Measurements from ENCODE around the gene MYL9.

The MYL9 gene

DNA sequence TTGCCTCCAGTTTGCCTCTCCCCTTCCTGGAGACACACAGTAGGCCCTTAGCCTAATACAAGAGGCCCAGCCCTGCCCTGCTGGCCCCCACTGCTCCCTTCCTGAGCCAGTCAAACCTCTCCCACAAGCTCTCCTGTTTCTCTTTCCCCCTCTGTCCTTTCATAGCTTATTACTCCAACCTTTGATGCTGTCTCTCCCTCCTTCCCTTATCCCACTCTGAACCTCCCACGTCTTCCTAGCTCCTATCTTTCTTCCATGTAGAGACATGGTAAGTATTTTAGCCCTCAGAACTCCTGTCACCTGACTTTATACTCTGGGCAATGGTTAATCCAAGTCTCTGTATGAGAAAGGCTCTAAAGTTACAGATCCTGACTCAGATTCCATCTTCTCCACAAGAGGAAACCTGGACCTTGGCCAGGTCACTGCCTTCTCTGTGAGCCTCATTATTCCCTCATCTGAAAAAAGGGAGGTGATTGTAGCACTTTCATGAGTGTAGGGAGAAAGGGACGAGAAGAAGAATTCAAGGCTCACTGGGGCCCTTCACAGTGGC lies 38.8 kb downstream of the MYL9 start:
- peaks cover 12% of the 10 kb centered on the region for H3K4me1 ChIP-seq (ENCODE audit: insufficient read depth, poor library complexity, severe bottlenecking)
- DNase-seq (ENCODE audit: low spot score) (no peak), ATAC-seq (ENCODE audit: low read depth) (no peak)
- no peak overlapping the region for H3K4me3 ChIP-seq (ENCODE audit: severe bottlenecking)
- TF ChIP-seq, protein P1, sequence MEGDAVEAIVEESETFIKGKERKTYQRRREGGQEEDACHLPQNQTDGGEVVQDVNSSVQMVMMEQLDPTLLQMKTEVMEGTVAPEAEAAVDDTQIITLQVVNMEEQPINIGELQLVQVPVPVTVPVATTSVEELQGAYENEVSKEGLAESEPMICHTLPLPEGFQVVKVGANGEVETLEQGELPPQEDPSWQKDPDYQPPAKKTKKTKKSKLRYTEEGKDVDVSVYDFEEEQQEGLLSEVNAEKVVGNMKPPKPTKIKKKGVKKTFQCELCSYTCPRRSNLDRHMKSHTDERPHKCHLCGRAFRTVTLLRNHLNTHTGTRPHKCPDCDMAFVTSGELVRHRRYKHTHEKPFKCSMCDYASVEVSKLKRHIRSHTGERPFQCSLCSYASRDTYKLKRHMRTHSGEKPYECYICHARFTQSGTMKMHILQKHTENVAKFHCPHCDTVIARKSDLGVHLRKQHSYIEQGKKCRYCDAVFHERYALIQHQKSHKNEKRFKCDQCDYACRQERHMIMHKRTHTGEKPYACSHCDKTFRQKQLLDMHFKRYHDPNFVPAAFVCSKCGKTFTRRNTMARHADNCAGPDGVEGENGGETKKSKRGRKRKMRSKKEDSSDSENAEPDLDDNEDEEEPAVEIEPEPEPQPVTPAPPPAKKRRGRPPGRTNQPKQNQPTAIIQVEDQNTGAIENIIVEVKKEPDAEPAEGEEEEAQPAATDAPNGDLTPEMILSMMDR (IDR thresholded peaks at IDR 0.05; ENCODE audit: poor library complexity, severe bottlenecking) = no peak
- H3K36me3 ChIP-seq (ENCODE audit: low read depth) = peaks cover 41% of the 10 kb centered on the region
- no peaks in the 10 kb centered on the region for H3K9me3 ChIP-seq (ENCODE audit: severe bottlenecking)
- no peaks in the 10 kb centered on the region for H3K27me3 ChIP-seq (ENCODE audit: insufficient read depth, poor library complexity, severe bottlenecking)
- no peak overlapping the region for H3K27ac ChIP-seq (ENCODE audit: poor library complexity, severe bottlenecking)

DNA sequence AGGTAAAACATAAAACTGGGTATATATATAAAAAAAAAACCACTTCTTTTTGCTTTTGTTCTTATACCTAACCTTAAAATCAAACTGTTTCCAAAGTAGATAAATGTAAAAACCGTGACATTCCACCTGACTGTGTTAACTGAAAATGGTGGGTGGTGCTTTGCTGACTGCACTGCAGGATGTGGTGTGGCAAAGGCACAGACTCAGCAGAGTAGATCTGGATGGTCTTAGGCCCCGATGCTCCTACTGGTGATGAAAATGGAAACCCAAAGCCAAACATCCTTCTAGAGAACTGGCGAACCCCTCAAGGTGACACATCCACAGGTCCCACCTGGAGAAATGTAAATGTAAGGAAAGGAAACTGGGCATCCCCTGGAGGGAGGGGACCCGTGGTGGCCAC lies 41.0 kb downstream of the MYL9 start:
- Histone ChIP-seq H3K9me3 (ENCODE audit: severe bottlenecking) (no peaks in the 10 kb centered on the region), H3K4me3 (ENCODE audit: severe bottlenecking) (no peak overlapping the region), H3K4me1 (ENCODE audit: insufficient read depth, poor library complexity, severe bottlenecking) (peaks cover 17% of the 10 kb centered on the region), H3K36me3 (ENCODE audit: low read depth) (peaks cover 41% of the 10 kb centered on the region), H3K27ac (ENCODE audit: poor library complexity, severe bottlenecking) (no peak overlapping the region), H3K27me3 (ENCODE audit: insufficient read depth, poor library complexity, severe bottlenecking) (no peaks in the 10 kb centered on the region)
- TF ChIP-seq, protein P1 (IDR thresholded peaks at IDR 0.05; ENCODE audit: poor library complexity, severe bottlenecking) = no peak
- ATAC-seq (ENCODE audit: low read depth) (no peak), DNase-seq (ENCODE audit: low spot score) (no peak)

DNA sequence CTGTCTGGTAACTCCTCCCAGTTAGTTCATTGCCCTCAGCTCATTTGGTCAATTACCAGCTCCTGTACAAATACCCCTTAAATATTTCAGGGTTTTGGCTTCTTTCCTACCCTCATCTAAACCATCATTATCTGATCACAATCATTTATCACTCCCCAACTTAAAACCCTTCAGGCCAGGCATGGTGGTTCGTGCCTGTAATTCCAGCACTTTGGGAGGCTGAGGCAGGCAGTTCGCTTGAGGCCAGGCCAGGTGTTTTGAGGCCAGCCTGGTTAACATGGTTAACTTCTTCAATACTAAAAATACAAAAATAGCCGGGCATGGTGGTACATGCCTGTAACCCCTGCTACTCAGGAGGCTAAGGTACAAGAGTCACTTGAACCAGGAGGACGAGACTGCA lies 41.5 kb downstream of the MYL9 start:
- H3K36me3 ChIP-seq (ENCODE audit: low read depth) = peaks cover 41% of the 10 kb centered on the region
- H3K27ac ChIP-seq (ENCODE audit: poor library complexity, severe bottlenecking) = no peak overlapping the region
- H3K9me3 ChIP-seq (ENCODE audit: severe bottlenecking) = no peaks in the 10 kb centered on the region
- peaks cover 17% of the 10 kb centered on the region for H3K4me1 ChIP-seq (ENCODE audit: insufficient read depth, poor library complexity, severe bottlenecking)
- no peaks in the 10 kb centered on the region for H3K27me3 ChIP-seq (ENCODE audit: insufficient read depth, poor library complexity, severe bottlenecking)
- no peak overlapping the region for H3K4me3 ChIP-seq (ENCODE audit: severe bottlenecking)
- ATAC-seq (ENCODE audit: low read depth) (no peak), DNase-seq (ENCODE audit: low spot score) (no peak)
- TF ChIP-seq, protein P1 (IDR thresholded peaks at IDR 0.05; ENCODE audit: poor library complexity, severe bottlenecking) = no peak

DNA sequence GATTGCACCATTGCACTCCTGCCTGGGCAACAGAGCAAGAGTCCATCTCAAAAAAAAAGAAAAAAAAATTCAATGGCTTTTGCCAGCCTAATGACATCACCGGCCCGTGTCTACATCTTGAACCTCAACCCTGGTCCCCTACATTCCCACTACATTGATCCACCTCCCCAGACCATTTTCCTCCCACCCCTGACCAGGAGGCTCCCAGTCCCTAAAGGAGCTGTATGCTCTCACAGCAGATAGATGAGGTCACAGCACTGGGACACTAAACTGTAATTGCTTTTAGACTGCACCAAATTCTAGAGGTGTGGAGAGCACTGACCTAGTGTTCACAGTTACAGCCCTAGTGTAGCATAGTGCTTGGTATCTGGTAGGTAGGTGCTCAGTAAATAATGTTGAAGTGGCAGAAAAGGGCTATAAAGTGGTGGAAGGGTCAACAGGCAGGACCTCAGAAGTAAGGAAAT lies 42.7 kb downstream of the MYL9 start:
- H3K27ac ChIP-seq (ENCODE audit: poor library complexity, severe bottlenecking) = no peak overlapping the region
- TF ChIP-seq, protein P1 (IDR thresholded peaks at IDR 0.05; ENCODE audit: poor library complexity, severe bottlenecking) = no peak
- H3K4me3 ChIP-seq (ENCODE audit: severe bottlenecking) = no peak overlapping the region
- ATAC-seq (ENCODE audit: low read depth) = no peak
- H3K27me3 ChIP-seq (ENCODE audit: insufficient read depth, poor library complexity, severe bottlenecking) = no peaks in the 10 kb centered on the region
- no peak for DNase-seq (ENCODE audit: low spot score)
- H3K9me3 ChIP-seq (ENCODE audit: severe bottlenecking) = no peaks in the 10 kb centered on the region
- H3K4me1 ChIP-seq (ENCODE audit: insufficient read depth, poor library complexity, severe bottlenecking) = peaks cover 17% of the 10 kb centered on the region
- peaks cover 34% of the 10 kb centered on the region for H3K36me3 ChIP-seq (ENCODE audit: low read depth)

DNA sequence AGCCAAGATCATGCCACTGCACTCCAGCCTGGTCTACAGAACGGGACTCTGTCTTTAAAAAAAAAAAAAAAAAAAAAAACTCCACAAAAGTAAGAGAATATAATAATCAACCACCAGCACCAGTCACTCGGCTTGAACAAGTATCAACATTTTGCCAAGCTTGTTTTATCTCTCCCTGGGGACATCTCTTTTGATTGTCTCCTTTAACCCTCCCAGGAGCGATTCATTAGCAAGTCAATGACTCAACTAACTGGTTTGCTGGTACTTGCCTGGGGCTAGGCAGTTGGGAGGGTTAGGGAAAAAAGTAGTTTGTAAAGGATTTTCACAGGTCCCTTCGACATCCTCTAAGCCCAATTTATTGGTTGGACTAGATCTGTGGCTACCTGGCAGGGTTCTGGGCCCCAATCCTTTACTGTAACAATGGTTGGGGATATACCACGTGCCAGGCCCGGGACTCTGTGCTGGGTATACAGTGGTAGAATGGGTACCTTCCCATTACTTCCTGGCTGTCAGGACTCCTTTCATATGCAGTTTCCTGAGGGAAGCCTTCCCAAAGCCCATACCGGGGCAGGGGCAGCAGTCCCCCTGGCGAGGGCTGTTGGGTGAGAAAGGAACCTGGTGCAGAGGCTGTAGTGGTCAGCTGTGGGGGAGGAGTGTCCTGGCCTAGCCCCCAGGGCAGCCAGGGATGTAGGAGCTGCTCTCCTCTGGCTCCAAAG lies 44.2 kb downstream of the MYL9 start:
- H3K9me3 ChIP-seq (ENCODE audit: severe bottlenecking) = no peaks in the 10 kb centered on the region
- H3K4me1 ChIP-seq (ENCODE audit: insufficient read depth, poor library complexity, severe bottlenecking) = peaks cover 17% of the 10 kb centered on the region
- no peaks in the 10 kb centered on the region for H3K27me3 ChIP-seq (ENCODE audit: insufficient read depth, poor library complexity, severe bottlenecking)
- TF ChIP-seq, protein P1 (IDR thresholded peaks at IDR 0.05; ENCODE audit: poor library complexity, severe bottlenecking) = no peak
- H3K36me3 ChIP-seq (ENCODE audit: low read depth) = peaks cover 21% of the 10 kb centered on the region
- peak overlapping the region; percentile 64 for H3K27ac ChIP-seq (ENCODE audit: poor library complexity, severe bottlenecking)
- H3K4me3 ChIP-seq (ENCODE audit: severe bottlenecking) = no peak overlapping the region
- DNase-seq (ENCODE audit: low spot score) (peak; percentile 93), ATAC-seq (ENCODE audit: low read depth) (peak; percentile 91)

All from RWPE2 (cell line).